ENCODE data around the gene EPB41L2.

Gene EPB41L2

DNA sequence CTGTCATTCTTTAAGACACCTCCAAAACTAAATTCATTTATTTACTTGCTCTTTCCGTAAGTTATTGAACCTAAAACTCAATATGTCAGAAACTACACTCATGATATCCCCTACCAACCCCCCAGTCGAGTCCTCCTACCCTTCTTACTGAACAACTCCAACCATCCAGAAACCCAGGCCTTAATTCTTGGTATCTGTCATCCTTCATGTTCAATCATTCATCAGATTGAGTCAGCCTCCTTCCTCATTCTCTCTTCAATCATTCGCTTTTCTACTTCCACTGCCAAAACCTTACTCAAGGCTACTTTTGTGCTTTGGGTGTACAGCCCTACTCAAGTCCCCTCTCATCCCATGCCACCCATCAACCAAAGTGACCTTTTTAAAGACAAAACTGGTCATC is 140.1 kb downstream of the EPB41L2 start:
- no peak for TF ChIP-seq POLR2AphosphoS5 (IDR thresholded peaks at IDR 0.05; ENCODE audit: low read depth, low read length)

DNA sequence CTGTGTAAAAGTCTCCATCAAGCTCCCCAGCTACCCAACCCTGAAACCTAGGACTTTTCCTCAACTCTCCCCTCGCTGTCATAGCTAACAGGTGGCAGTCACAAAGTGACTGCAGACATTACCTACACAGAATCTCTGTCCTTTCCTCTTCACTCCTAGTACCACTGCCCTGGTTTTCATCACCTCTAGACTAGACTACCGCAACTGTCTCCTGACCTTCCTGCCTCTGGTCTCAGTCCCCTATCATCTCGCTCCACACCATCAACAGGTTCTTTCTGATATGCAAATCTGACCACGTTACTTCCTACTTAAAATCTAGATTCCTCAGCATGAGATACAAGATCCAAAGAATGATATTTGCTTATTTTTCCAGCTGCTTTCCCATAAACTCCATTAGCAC is 142.1 kb downstream of the EPB41L2 start:
- TF ChIP-seq FOXP2 (optimal IDR thresholded peaks at IDR 0.05; ENCODE audit: borderline replicate concordance, extremely low read depth, extremely low read length, insufficient read depth): no peak
- no peak for TF ChIP-seq SIN3A (IDR thresholded peaks at IDR 0.05; ENCODE audit: borderline replicate concordance, insufficient read depth, low read length)
- TF ChIP-seq POLR2AphosphoS5 (IDR thresholded peaks at IDR 0.05; ENCODE audit: low read depth, low read length): no peak
- TF ChIP-seq, protein P1, sequence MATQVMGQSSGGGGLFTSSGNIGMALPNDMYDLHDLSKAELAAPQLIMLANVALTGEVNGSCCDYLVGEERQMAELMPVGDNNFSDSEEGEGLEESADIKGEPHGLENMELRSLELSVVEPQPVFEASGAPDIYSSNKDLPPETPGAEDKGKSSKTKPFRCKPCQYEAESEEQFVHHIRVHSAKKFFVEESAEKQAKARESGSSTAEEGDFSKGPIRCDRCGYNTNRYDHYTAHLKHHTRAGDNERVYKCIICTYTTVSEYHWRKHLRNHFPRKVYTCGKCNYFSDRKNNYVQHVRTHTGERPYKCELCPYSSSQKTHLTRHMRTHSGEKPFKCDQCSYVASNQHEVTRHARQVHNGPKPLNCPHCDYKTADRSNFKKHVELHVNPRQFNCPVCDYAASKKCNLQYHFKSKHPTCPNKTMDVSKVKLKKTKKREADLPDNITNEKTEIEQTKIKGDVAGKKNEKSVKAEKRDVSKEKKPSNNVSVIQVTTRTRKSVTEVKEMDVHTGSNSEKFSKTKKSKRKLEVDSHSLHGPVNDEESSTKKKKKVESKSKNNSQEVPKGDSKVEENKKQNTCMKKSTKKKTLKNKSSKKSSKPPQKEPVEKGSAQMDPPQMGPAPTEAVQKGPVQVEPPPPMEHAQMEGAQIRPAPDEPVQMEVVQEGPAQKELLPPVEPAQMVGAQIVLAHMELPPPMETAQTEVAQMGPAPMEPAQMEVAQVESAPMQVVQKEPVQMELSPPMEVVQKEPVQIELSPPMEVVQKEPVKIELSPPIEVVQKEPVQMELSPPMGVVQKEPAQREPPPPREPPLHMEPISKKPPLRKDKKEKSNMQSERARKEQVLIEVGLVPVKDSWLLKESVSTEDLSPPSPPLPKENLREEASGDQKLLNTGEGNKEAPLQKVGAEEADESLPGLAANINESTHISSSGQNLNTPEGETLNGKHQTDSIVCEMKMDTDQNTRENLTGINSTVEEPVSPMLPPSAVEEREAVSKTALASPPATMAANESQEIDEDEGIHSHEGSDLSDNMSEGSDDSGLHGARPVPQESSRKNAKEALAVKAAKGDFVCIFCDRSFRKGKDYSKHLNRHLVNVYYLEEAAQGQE (IDR thresholded peaks at IDR 0.05; ENCODE audit: insufficient read depth in 1 of 2, low read depth in 2 of 2, low read length in 2 of 2): no peak
- no peak for TF ChIP-seq TAF1 (IDR thresholded peaks at IDR 0.05; ENCODE audit: borderline replicate concordance, insufficient read depth, low read length)

DNA sequence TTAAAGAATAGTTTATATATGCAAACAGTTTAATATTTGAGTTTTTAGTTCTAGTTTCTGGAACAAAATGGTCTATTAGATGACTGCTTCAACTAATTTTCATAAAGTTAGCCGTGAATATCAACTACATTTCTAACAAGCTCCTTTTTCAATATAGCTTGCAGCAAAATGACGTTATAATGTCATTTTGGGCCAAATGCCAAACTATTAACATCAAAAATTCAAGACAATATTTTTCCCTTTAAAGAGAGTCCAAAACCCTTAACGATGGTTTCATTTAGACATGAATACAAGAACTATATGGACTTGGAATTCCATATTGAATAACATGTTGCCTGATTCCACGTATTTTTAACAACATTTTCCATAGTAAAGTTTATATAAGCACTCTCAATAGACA is 144.9 kb downstream of the EPB41L2 start:
- TF ChIP-seq POLR2AphosphoS5 (IDR thresholded peaks at IDR 0.05; ENCODE audit: low read depth, low read length): no peak
- no peak for TF ChIP-seq TAF1 (IDR thresholded peaks at IDR 0.05; ENCODE audit: borderline replicate concordance, insufficient read depth, low read length)
- no peak for TF ChIP-seq FOXP2 (optimal IDR thresholded peaks at IDR 0.05; ENCODE audit: borderline replicate concordance, extremely low read depth, extremely low read length, insufficient read depth)
- TF ChIP-seq, protein P1 (IDR thresholded peaks at IDR 0.05; ENCODE audit: insufficient read depth in 1 of 2, low read depth in 2 of 2, low read length in 2 of 2): no peak
- no peak for TF ChIP-seq SIN3A (IDR thresholded peaks at IDR 0.05; ENCODE audit: borderline replicate concordance, insufficient read depth, low read length)

DNA sequence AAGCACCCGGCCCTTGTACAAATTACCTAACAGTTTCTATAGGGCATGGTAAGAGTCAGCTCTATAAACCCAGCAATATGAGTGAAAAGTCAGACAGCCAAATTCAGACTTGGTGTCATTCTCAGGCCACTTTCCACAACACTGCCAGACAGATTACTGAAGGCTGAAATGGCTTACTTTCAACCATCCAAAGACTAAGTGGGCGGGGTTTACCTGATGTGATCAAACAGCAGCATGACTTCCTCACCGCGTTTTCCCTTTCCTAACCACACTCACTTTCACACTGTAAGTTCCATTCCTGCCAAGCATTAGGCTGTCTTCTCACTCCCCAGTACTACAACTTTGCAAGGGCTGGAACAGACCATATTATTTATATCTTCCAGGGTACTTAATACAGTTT is 149.9 kb downstream of the EPB41L2 start:
- TF ChIP-seq, protein P1 (IDR thresholded peaks at IDR 0.05; ENCODE audit: insufficient read depth in 1 of 2, low read depth in 2 of 2, low read length in 2 of 2): no peak
- no peak for TF ChIP-seq SIN3A (IDR thresholded peaks at IDR 0.05; ENCODE audit: borderline replicate concordance, insufficient read depth, low read length)
- no peak for TF ChIP-seq TAF1 (IDR thresholded peaks at IDR 0.05; ENCODE audit: borderline replicate concordance, insufficient read depth, low read length)
- TF ChIP-seq FOXP2 (optimal IDR thresholded peaks at IDR 0.05; ENCODE audit: borderline replicate concordance, extremely low read depth, extremely low read length, insufficient read depth): no peak
- TF ChIP-seq POLR2AphosphoS5 (IDR thresholded peaks at IDR 0.05; ENCODE audit: low read depth, low read length): no peak

DNA sequence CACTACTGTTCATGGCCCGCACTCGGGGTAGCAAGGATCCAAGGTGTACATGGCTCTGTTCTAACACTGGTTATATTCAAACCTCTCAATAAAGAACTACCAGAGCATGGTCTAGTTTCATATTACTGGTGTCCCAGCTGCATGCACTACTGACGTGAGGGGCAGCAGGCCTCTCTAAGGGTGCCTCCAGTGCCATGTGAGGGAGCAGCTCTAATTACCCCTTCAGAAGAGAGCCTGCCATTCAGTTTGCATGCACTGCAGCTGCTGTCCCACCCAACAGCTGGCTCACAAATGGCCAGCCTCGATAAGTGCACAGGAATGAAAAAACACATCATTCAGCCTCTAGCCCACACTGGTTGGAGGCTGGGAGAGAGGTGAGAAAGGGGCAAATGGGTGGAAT is 150.6 kb downstream of the EPB41L2 start:
- TF ChIP-seq, protein P1 (IDR thresholded peaks at IDR 0.05; ENCODE audit: insufficient read depth in 1 of 2, low read depth in 2 of 2, low read length in 2 of 2): no peak
- TF ChIP-seq POLR2AphosphoS5 (IDR thresholded peaks at IDR 0.05; ENCODE audit: low read depth, low read length) (no peak), FOXP2 (optimal IDR thresholded peaks at IDR 0.05; ENCODE audit: borderline replicate concordance, extremely low read depth, extremely low read length, insufficient read depth) (no peak), TAF1 (IDR thresholded peaks at IDR 0.05; ENCODE audit: borderline replicate concordance, insufficient read depth, low read length) (no peak), SIN3A (IDR thresholded peaks at IDR 0.05; ENCODE audit: borderline replicate concordance, insufficient read depth, low read length) (no peak)
